ENCODE measurements around the gene GAGE12H. TPM values are rescaled to one million over a fixed set of nuclear protein-coding genes. Genes with fewer than 3 reads are reported as not detected.
"Not testable (repeated sequence)": the region's sequence is repeated elsewhere in the genome, so short reads cannot be mapped to it uniquely, and the experiment has no call there.

GAGE12H gene
- total and polyA plus RNA-seq, 4 donors = not detected

DNA sequence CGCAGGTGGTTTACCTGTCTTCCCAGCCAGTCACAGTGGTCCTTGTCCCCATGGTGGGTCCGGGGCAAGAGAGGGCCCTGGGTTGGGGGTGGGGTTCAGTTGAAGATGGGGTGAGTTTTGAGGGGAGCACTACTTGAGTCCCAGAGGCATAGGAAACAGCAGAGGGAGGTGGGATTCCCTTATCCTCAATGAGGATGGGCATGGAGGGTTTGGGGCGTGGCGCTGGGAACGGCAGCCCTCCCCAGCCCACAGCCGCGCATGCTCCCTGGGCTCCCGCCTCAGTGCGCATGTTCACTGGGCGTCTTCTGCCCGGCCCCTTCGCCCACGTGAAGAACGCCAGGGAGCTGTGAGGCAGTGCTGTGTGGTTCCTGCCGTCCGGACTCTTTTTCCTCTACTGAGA lies 9.4 kb downstream of the GAGE12H start, which contains the start of gene GAGE2A:
Gene GAGE2A (plus strand): TSS at position 301 of the 400 bp plus-strand sequence. CDS start 1,155 bp downstream, outside the sequence.
- not testable (repeated sequence) for H3K4me1 ChIP-seq (ENCODE audit: control insufficient read depth in 4 of 4, insufficient read depth in 4 of 4, low read length in 3 of 4); H3K4me3 ChIP-seq (ENCODE audit: low read depth in 1 of 3, low read length in 3 of 3); H3K9me3 ChIP-seq (ENCODE audit: control insufficient read depth in 4 of 4, low read length in 3 of 4); H3K27ac ChIP-seq (ENCODE audit: low read depth in 1 of 2, low read length in 2 of 2); DNase-seq (ENCODE audit: low spot score); H3K27me3 ChIP-seq (ENCODE audit: control insufficient read depth in 4 of 4, insufficient read depth in 4 of 4, low read length in 3 of 4); H3K36me3 ChIP-seq (ENCODE audit: control insufficient read depth in 4 of 4, insufficient read depth in 3 of 4, low read depth in 1 of 4, low read length in 3 of 4); H3K9ac ChIP-seq (ENCODE audit: low read depth in 1 of 2, low read length in 2 of 2)
- WGBS = no CpG with 5 or more reads among the region's 16 CpGs

DNA sequence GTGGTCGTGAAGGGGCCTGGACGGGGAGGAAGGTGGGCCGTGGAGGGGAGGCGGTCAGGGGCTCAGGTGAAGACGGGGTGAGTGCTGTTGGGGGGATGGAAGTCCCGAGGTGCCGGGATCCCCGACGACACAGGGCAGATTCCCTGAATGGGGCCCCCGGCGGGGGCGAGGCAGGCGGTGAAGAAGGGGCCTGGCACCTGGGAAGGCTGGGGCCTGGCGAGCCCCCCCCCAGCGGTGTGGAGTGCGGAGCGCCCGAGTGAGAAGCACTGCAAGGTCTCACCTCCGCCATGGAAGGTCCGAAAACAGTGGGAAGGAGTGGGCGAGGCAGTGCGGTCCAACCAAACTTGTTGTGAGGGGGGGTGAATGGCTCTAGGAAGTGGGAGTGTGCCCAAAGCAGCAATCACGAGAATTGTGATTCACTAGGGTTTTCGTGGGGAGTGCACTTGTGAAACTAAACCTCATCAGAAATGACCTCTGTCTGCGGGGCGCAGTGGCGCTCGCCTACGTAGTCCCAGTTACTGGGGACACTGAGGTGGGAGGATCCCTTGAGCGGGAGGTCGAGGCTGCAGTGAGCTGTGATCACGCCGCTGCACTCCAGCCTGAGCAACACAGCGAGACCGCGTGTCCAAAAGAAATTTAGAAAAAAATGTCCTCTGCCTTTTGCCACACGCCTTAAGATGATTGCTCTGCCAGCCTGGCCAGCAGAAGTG lies 10.2 kb downstream of the GAGE12H start:
- not testable (repeated sequence) for H3K4me3 ChIP-seq (ENCODE audit: low read depth in 1 of 3, low read length in 3 of 3); H3K36me3 ChIP-seq (ENCODE audit: control insufficient read depth in 4 of 4, insufficient read depth in 3 of 4, low read depth in 1 of 4, low read length in 3 of 4); H3K27me3 ChIP-seq (ENCODE audit: control insufficient read depth in 4 of 4, insufficient read depth in 4 of 4, low read length in 3 of 4); H3K27ac ChIP-seq (ENCODE audit: low read depth in 1 of 2, low read length in 2 of 2); H3K9me3 ChIP-seq (ENCODE audit: control insufficient read depth in 4 of 4, low read length in 3 of 4); H3K9ac ChIP-seq (ENCODE audit: low read depth in 1 of 2, low read length in 2 of 2); DNase-seq (ENCODE audit: low spot score); H3K4me1 ChIP-seq (ENCODE audit: control insufficient read depth in 4 of 4, insufficient read depth in 4 of 4, low read length in 3 of 4)
- 91% methylated on average over 25 of the region's 37 CpGs for WGBS

DNA sequence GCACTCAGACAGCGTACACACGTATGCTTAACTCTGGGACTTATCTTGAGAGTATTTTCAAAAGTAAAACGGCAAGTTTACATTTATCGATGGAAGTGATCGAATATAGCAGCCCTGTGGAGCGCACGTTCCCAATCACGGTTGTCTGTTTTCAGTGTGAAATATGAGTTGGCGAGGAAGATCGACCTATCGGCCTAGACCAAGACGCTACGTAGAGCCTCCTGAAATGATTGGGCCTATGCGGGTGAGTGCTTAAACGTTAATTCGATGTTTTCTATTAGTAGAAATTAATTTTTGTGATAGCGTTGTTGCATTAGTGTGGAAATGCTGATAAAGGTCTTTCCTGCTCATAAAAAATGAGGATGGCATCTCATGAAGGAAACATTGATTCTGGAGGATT lies 10.7 kb downstream of the GAGE12H start:
- not testable (repeated sequence) for H3K4me3 ChIP-seq (ENCODE audit: low read depth in 1 of 3, low read length in 3 of 3); H3K9ac ChIP-seq (ENCODE audit: low read depth in 1 of 2, low read length in 2 of 2); H3K36me3 ChIP-seq (ENCODE audit: control insufficient read depth in 4 of 4, insufficient read depth in 3 of 4, low read depth in 1 of 4, low read length in 3 of 4); H3K27me3 ChIP-seq (ENCODE audit: control insufficient read depth in 4 of 4, insufficient read depth in 4 of 4, low read length in 3 of 4); H3K27ac ChIP-seq (ENCODE audit: low read depth in 1 of 2, low read length in 2 of 2); DNase-seq (ENCODE audit: low spot score); H3K4me1 ChIP-seq (ENCODE audit: control insufficient read depth in 4 of 4, insufficient read depth in 4 of 4, low read length in 3 of 4); H3K9me3 ChIP-seq (ENCODE audit: control insufficient read depth in 4 of 4, low read length in 3 of 4)
- WGBS = 92% methylated on average over 10 of the region's 17 CpGs

DNA sequence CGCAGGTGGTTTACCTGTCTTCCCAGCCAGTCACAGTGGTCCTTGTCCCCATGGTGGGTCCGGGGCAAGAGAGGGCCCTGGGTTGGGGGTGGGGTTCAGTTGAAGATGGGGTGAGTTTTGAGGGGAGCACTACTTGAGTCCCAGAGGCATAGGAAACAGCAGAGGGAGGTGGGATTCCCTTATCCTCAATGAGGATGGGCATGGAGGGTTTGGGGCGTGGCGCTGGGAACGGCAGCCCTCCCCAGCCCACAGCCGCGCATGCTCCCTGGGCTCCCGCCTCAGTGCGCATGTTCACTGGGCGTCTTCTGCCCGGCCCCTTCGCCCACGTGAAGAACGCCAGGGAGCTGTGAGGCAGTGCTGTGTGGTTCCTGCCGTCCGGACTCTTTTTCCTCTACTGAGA lies 19.0 kb downstream of the GAGE12H start, which contains the start of gene GAGE1:
Gene GAGE1 (plus strand): TSS at position 301 of the 400 bp plus-strand sequence. CDS start 1,155 bp downstream, outside the sequence.
- H3K4me3 ChIP-seq (ENCODE audit: low read depth in 1 of 3, low read length in 3 of 3); H3K9ac ChIP-seq (ENCODE audit: low read depth in 1 of 2, low read length in 2 of 2); H3K27me3 ChIP-seq (ENCODE audit: control insufficient read depth in 4 of 4, insufficient read depth in 4 of 4, low read length in 3 of 4); H3K27ac ChIP-seq (ENCODE audit: low read depth in 1 of 2, low read length in 2 of 2); H3K4me1 ChIP-seq (ENCODE audit: control insufficient read depth in 4 of 4, insufficient read depth in 4 of 4, low read length in 3 of 4); DNase-seq (ENCODE audit: low spot score); H3K36me3 ChIP-seq (ENCODE audit: control insufficient read depth in 4 of 4, insufficient read depth in 3 of 4, low read depth in 1 of 4, low read length in 3 of 4); H3K9me3 ChIP-seq (ENCODE audit: control insufficient read depth in 4 of 4, low read length in 3 of 4): not testable (repeated sequence)
- no CpG with 5 or more reads among the region's 16 CpGs for WGBS

DNA sequence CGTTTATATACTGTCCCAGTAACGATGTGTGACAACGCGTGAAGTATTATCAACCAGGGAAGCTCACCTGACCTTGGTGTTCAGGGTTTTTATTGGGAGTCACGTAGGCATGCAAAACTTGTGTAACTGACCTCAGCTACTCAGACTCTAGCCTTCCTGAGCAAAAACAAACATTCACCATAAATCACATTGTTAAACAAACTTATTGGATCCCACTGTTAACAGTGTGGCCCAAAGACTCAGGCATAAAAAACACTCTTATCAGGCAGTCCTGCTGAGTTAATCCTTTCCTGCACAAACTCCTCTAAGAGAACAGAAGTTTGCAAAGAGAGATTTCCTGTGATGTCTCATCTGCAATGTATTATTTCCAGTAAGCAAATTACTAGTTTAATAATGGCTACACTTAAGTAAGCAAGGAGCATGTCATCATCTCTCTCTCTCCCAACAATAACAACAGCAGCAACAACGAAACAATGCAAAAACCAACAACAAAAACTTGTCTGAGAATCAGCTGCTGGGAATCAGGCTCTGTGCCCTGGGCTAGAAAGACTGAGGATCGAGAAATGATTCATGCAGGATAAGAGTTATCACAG lies 31.1 kb downstream of the GAGE12H start:
- WGBS = 43% methylated on average over 7 of the region's 7 CpGs
- TF ChIP-seq YY1 (IDR thresholded peaks at IDR 0.05) (no peak), TAF1 (conservative IDR thresholded peaks at IDR 0.05) (no peak), JUND (IDR thresholded peaks at IDR 0.05) (no peak), GABPA (IDR thresholded peaks at IDR 0.05 in 1 of 2, conservative IDR thresholded peaks at IDR 0.05 in 1 of 2) (no peak), RAD21 (IDR thresholded peaks at IDR 0.05) (no peak), SP1 (IDR thresholded peaks at IDR 0.05) (no peak), FOXA1 (IDR thresholded peaks at IDR 0.05) (no peak), HNF4G (IDR thresholded peaks at IDR 0.05) (no peak), EGR1 (IDR thresholded peaks at IDR 0.05; ENCODE audit: low read depth in 2 of 2) (no peak), RXRA (IDR thresholded peaks at IDR 0.05) (no peak), FOXA2 (IDR thresholded peaks at IDR 0.05) (no peak)
- TF ChIP-seq, protein P1, sequence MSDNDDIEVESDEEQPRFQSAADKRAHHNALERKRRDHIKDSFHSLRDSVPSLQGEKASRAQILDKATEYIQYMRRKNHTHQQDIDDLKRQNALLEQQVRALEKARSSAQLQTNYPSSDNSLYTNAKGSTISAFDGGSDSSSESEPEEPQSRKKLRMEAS (IDR thresholded peaks at IDR 0.05) = no peak
- TF ChIP-seq, protein P2, sequence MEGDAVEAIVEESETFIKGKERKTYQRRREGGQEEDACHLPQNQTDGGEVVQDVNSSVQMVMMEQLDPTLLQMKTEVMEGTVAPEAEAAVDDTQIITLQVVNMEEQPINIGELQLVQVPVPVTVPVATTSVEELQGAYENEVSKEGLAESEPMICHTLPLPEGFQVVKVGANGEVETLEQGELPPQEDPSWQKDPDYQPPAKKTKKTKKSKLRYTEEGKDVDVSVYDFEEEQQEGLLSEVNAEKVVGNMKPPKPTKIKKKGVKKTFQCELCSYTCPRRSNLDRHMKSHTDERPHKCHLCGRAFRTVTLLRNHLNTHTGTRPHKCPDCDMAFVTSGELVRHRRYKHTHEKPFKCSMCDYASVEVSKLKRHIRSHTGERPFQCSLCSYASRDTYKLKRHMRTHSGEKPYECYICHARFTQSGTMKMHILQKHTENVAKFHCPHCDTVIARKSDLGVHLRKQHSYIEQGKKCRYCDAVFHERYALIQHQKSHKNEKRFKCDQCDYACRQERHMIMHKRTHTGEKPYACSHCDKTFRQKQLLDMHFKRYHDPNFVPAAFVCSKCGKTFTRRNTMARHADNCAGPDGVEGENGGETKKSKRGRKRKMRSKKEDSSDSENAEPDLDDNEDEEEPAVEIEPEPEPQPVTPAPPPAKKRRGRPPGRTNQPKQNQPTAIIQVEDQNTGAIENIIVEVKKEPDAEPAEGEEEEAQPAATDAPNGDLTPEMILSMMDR (IDR thresholded peaks at IDR 0.05; ENCODE audit: low read depth, low read length, missing input control) = no peak
- TF ChIP-seq, protein P3, sequence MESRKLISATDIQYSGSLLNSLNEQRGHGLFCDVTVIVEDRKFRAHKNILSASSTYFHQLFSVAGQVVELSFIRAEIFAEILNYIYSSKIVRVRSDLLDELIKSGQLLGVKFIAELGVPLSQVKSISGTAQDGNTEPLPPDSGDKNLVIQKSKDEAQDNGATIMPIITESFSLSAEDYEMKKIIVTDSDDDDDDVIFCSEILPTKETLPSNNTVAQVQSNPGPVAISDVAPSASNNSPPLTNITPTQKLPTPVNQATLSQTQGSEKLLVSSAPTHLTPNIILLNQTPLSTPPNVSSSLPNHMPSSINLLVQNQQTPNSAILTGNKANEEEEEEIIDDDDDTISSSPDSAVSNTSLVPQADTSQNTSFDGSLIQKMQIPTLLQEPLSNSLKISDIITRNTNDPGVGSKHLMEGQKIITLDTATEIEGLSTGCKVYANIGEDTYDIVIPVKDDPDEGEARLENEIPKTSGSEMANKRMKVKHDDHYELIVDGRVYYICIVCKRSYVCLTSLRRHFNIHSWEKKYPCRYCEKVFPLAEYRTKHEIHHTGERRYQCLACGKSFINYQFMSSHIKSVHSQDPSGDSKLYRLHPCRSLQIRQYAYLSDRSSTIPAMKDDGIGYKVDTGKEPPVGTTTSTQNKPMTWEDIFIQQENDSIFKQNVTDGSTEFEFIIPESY (IDR thresholded peaks at IDR 0.05) = no peak
- TF ChIP-seq, protein P4, sequence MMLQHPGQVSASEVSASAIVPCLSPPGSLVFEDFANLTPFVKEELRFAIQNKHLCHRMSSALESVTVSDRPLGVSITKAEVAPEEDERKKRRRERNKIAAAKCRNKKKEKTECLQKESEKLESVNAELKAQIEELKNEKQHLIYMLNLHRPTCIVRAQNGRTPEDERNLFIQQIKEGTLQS (IDR thresholded peaks at IDR 0.05) = no peak

More for the DNA sequence above, 31.1 kb downstream of the GAGE12H start:
- peaks cover 0 to 3% (median 0%) of the 10 kb centered on the region in 4 donors for H3K9me3 ChIP-seq (ENCODE audit: control insufficient read depth in 4 of 4, low read length in 3 of 4)
- no peak overlapping the region for H3K4me3 ChIP-seq (ENCODE audit: low read depth in 1 of 3, low read length in 3 of 3)
- no peak overlapping the region for H3K27ac ChIP-seq (ENCODE audit: low read depth in 1 of 2, low read length in 2 of 2)
- H3K36me3 ChIP-seq (ENCODE audit: control insufficient read depth in 4 of 4, insufficient read depth in 3 of 4, low read depth in 1 of 4, low read length in 3 of 4) = no peaks in the 10 kb centered on the region
- H3K4me1 ChIP-seq (ENCODE audit: control insufficient read depth in 4 of 4, insufficient read depth in 4 of 4, low read length in 3 of 4) = no peaks in the 10 kb centered on the region
- peaks cover 0 to 3% (median 0%) of the 10 kb centered on the region in 4 donors for H3K27me3 ChIP-seq (ENCODE audit: control insufficient read depth in 4 of 4, insufficient read depth in 4 of 4, low read length in 3 of 4)
- no peak overlapping the region for H3K9ac ChIP-seq (ENCODE audit: low read depth in 1 of 2, low read length in 2 of 2)
- DNase-seq (ENCODE audit: low spot score) = no peak
